Activated CD8-positive, alpha-beta memory T cell treated with anti-CD3 and anti-CD28 coated beads, Interleukin-2, amount 50 U/mL, for 1 hour (primary cell): ENCODE data around the gene DPP7.
A peak's percentile ranks its signal among the peaks of the same experiment; 100 is the strongest.
"Not testable (repeated sequence)": the region's sequence is repeated elsewhere in the genome, so short reads cannot be mapped to it uniquely, and the experiment has no call there.

Source experiments
- DNase-seq: peaks from one replicate; pipeline ENCODE4 v3.0.0-alpha.2; 2020; ENCODE audit errors: extremely low read depth

The DPP7 gene

GRCh38 chr9:137070906-137071275 is 43.6 kb downstream of the DPP7 start:
- DNase-seq: no peak

- peak; percentile 63 for DNase-seq
Observed at GRCh38 chr9:137070201-137070905, 44.2 kb downstream of the DPP7 start, which contains the start of gene SAPCD2. TSS of gene SAPCD2 (minus strand) at chr9:137070557. CDS start at chr9:137070460, 97 bp downstream.

GRCh38 chr9:137069508-137070091 is 44.9 kb downstream of the DPP7 start:
- DNase-seq: no peak

GRCh38 chr9:137068539-137069507 is 45.7 kb downstream of the DPP7 start:
- no peak for DNase-seq

- peak; percentile 57 for DNase-seq
Observed at GRCh38 chr9:137067860-137068538, 46.5 kb downstream of the DPP7 start.

- no peak for DNase-seq
Observed at GRCh38 chr9:137066096-137066861, 48.3 kb downstream of the DPP7 start.

GRCh38 chr9:137065336-137065967 is 49.1 kb downstream of the DPP7 start:
- no peak for DNase-seq

GRCh38 chr9:137064880-137065164 is 49.7 kb downstream of the DPP7 start:
- no peak for DNase-seq

- no peak for DNase-seq
Observed at GRCh38 chr9:137064027-137064879, 50.3 kb downstream of the DPP7 start.

- DNase-seq: no peak
Observed at GRCh38 chr9:137063311-137064026, 51.1 kb downstream of the DPP7 start.

GRCh38 chr9:137062798-137063197 is 51.7 kb downstream of the DPP7 start:
- DNase-seq: not testable (repeated sequence)

- DNase-seq: no peak
Observed at GRCh38 chr9:137062384-137062783, 52.1 kb downstream of the DPP7 start.
